C4-2B (cell line): ENCODE data around the gene RPS6KA6.

Source experiments
- H3K27ac ChIP-seq: fragments of 450-650 bp; 2 replicates; pipeline ENCODE4 v1.5.1; 2017
- CTCF ChIP-seq: fragments of 450-650 bp; conservative IDR thresholded peaks from 2 replicates; pipeline ENCODE4 v1.5.1; 2017; ENCODE audit warnings: mild to moderate bottlenecking
- ZFX ChIP-seq: fragments of 450-650 bp; IDR thresholded peaks from 2 replicates; pipeline ENCODE4 v1.6.1; 2017

RPS6KA6 gene

GRCh38 chrX:84187533-84188319 lies at the start of gene RPS6KA6:
Gene RPS6KA6, minus strand, starts transcription at chrX:84188199. Its CDS starts 300 bp downstream, at chrX:84187899.
- 0 out of 2 replicates have a peak, but pooled peaks have one; percentile 3 for TF ChIP-seq CTCF
- peak; percentile 35; the same call in 1 of the 2 replicates for TF ChIP-seq ZFX
- H3K27ac ChIP-seq = peak within 1 kb of the TSS; percentile 88

- TF ChIP-seq CTCF (no peak), ZFX (no peak)
- no peak overlapping the region for H3K27ac ChIP-seq
Observed at GRCh38 chrX:84224741-84225140, 36.7 kb upstream of the RPS6KA6 start.

- no peak for TF ChIP-seq CTCF
- no peak for TF ChIP-seq ZFX
- H3K27ac ChIP-seq = no peak overlapping the region
Observed at GRCh38 chrX:84223261-84223660, 35.3 kb upstream of the RPS6KA6 start.

GRCh38 chrX:84221181-84221580 lies 33.2 kb upstream of the RPS6KA6 start:
- no peak overlapping the region for H3K27ac ChIP-seq
- no peak for TF ChIP-seq CTCF
- TF ChIP-seq ZFX = no peak

- H3K27ac ChIP-seq = no peak overlapping the region
- TF ChIP-seq ZFX (no peak), CTCF (no peak)
Observed at GRCh38 chrX:84219551-84219950, 31.6 kb upstream of the RPS6KA6 start.

GRCh38 chrX:84218726-84219125 lies 30.7 kb upstream of the RPS6KA6 start:
- TF ChIP-seq CTCF = no peak
- TF ChIP-seq ZFX = no peak

GRCh38 chrX:84216881-84217280 lies 28.9 kb upstream of the RPS6KA6 start:
- no peak for TF ChIP-seq CTCF
- no peak for TF ChIP-seq ZFX
- no peak overlapping the region for H3K27ac ChIP-seq

More at GRCh38 chrX:84218726-84219125, 30.7 kb upstream of the RPS6KA6 start:
- no peak overlapping the region for H3K27ac ChIP-seq
